K562 (cell line): ENCODE measurements around the gene NSMCE1. TPM values are rescaled to one million over a fixed set of nuclear protein-coding genes. Genes with fewer than 3 reads are reported as not detected.

Experiments
- ATAC-seq: fragments of 200-7000 bp; cut with Tn5 transposase; 3 replicates; pipeline ENCODE4 v1.9.1; 2020; ENCODE audit warnings: moderate library complexity
- BruUV-seq: library from RNA; stranded (reverse); fragments of 400-500 nt; replicated peaks from 2 replicates; lab custom pipeline; 2021; lab: Mats Ljungman, UMichigan
- CTCF ChIA-PET: fragments of 300-600 bp; formaldehyde crosslinking; extraction: SDS; loops from one replicate; lab custom pipeline; 2021; ENCODE audit warnings: low intra/inter-chr PET ratio; lab: Yijun Ruan, JAX
- POLR2A ChIA-PET: fragments of 300-600, 350-650 bp; sonication (Branson Sonifier 250); formaldehyde crosslinking; extraction: SDS; loops from one replicate; lab custom pipeline; 2021; ENCODE audit warnings: antibody characterized with exemption, inconsistent platforms; lab: Yijun Ruan, JAX
- DNase-seq, 4 experiments: peaks; one replicate each; pipeline versions ENCODE4 v3.0.0 to v3.0.0-alpha.2; 2011 to 2018; ENCODE audit warnings: low spot score in 3 of 4, mixed read lengths in 3 of 4; ENCODE audit errors: extremely low read depth in 1 of 4
- FAIRE-seq: peaks from 2 replicates; lab custom pipeline; 2011; peaks lifted over from hg19 to GRCh38; lab: Jason Lieb, UNC
- H2AFZ ChIP-seq: 2 replicates; pipeline ENCODE4 v1.6.0; 2011; ENCODE audit warnings: low read depth, low read length, control low read depth, inconsistent platforms
- H3K27ac ChIP-seq: fragments of 200-600 bp; 3 replicates; pipeline ENCODE4 v1.8.0; 2011; ENCODE audit warnings: low read depth, mild to moderate bottlenecking, control low read depth, inconsistent platforms, low read length, moderate library complexity, mixed read lengths; ENCODE audit errors: extremely low read depth
- H3K27me3 ChIP-seq, 2 experiments: fragments of 300-600 bp in 1 of 2; 2 replicates in 1 of 2; 3 replicates in 1 of 2; pipeline versions ENCODE4 v1.6.0 to v1.8.0; 2011; ENCODE audit warnings: inconsistent platforms in 2 of 2, low read length in 2 of 2, mild to moderate bottlenecking in 1 of 2, mixed read lengths in 1 of 2, moderate library complexity in 1 of 2; ENCODE audit not compliant: control insufficient read depth in 2 of 2, insufficient read depth in 2 of 2
- H3K36me3 ChIP-seq: fragments of 300-600 bp; 3 replicates; pipeline ENCODE4 v1.8.0; 2011; ENCODE audit warnings: mild to moderate bottlenecking, low read length, inconsistent platforms; ENCODE audit not compliant: control insufficient read depth, insufficient read depth
- H3K4me1 ChIP-seq, 2 experiments: fragments of 200-600 bp in 1 of 2; replicated peaks in 1 of 2; 2 replicates in 1 of 2; 3 replicates in 1 of 2; pipeline versions ENCODE4 v1.5.1 to v1.8.0; 2011; ENCODE audit warnings: inconsistent platforms in 2 of 2, low read length in 2 of 2, mild to moderate bottlenecking in 1 of 2, mixed read lengths in 1 of 2, moderate library complexity in 1 of 2; ENCODE audit not compliant: control insufficient read depth in 2 of 2, insufficient read depth in 2 of 2
- H3K4me2 ChIP-seq: 2 replicates; pipeline ENCODE4 v1.6.1; 2011; ENCODE audit warnings: low read length, control low read depth, inconsistent platforms, mixed read lengths; ENCODE audit not compliant: insufficient read depth
- H3K4me3 ChIP-seq: fragments of 200-600 bp; sonication (generic), shearing (Covaris generic); 2 replicates; pipeline ENCODE4 v1.5.1; 2016; ENCODE audit warnings: control low read depth, inconsistent platforms
- H3K79me2 ChIP-seq: fragments of 200-600 bp; 3 replicates; pipeline ENCODE4 v1.8.0; 2011; ENCODE audit warnings: low read length, inconsistent platforms; ENCODE audit not compliant: control insufficient read depth, insufficient read depth
- H3K9ac ChIP-seq, 2 experiments: 2 replicates each; pipeline versions ENCODE4 v1.6.0 to v1.6.1; 2011; ENCODE audit warnings: low read depth in 2 of 2, low read length in 2 of 2, control low read depth in 1 of 2, inconsistent platforms in 1 of 2, mild to moderate bottlenecking in 1 of 2, mixed read lengths in 1 of 2; ENCODE audit not compliant: insufficient read depth in 1 of 2
- H3K9me1 ChIP-seq: one replicate; pipeline ENCODE4 v1.6.0; 2011; ENCODE audit warnings: inconsistent platforms, mild to moderate bottlenecking, low read length, moderate library complexity; ENCODE audit not compliant: control insufficient read depth, insufficient read depth
- H3K9me3 ChIP-seq: replicated peaks from 2 replicates; pipeline ENCODE4 v1.5.1; 2011; ENCODE audit warnings: low read depth, low read length, inconsistent platforms; ENCODE audit not compliant: control insufficient read depth, insufficient read depth
- H4K20me1 ChIP-seq: replicated peaks from 2 replicates; pipeline ENCODE4 v1.6.1; 2011; ENCODE audit warnings: low read length, inconsistent platforms, mixed read lengths; ENCODE audit not compliant: control insufficient read depth, insufficient read depth
- BACH1 ChIP-seq: fragments of 200-800 bp; sonication (Bioruptor generic); IDR thresholded peaks from 2 replicates; pipeline ENCODE4 v1.6.1; 2016; ENCODE audit warnings: missing genetic modification characterization, missing compliant biosample characterization
- CHCHD3 ChIP-seq: fragments of 250-450 bp; sonication (Bioruptor Pico); IDR thresholded peaks from 2 replicates; pipeline ENCODE4 v2.1.2; 2022; ENCODE audit warnings: mild to moderate bottlenecking
- CHD1 ChIP-seq: fragments of 200-600 bp; sonication (generic); IDR thresholded peaks from one replicate; pipeline ENCODE4 v1.6.1; 2012; ENCODE audit warnings: mild to moderate bottlenecking, moderate library complexity, low read length, inconsistent platforms
- FOXP1 ChIP-seq: sonication (generic); formaldehyde crosslinking; IDR thresholded peaks from 2 replicates; pipeline ENCODE4 v1.8.0; 2022; ENCODE audit warnings: mild to moderate bottlenecking, missing genetic modification reagents
- LARP7 ChIP-seq: fragments of 450-650 bp; IDR thresholded peaks from 2 replicates; pipeline ENCODE4 v1.6.1; 2016
- NEUROD1 ChIP-seq: fragments of 150-350 bp; IDR thresholded peaks from 2 replicates; pipeline ENCODE4 v1.6.1; 2014; ENCODE audit warnings: borderline replicate concordance, low read length, low read depth; ENCODE audit not compliant: partially characterized antibody
- SMC3 ChIP-seq: conservative IDR thresholded peaks from 2 replicates; pipeline ENCODE4 v1.6.1; 2011; ENCODE audit warnings: low read depth, low read length, improper control_type of control experiment; ENCODE audit not compliant: insufficient read depth
- TCFL5 ChIP-seq: fragments of 250-450 bp; sonication (Bioruptor Pico); conservative IDR thresholded peaks from 2 replicates; pipeline ENCODE4 v1.6.1; 2021; ENCODE audit warnings: mild to moderate bottlenecking, moderate library complexity, matching md5 sums
- ZNF395 ChIP-seq: fragments of 200-800 bp; sonication (Bioruptor generic); IDR thresholded peaks from 2 replicates; pipeline ENCODE4 v1.6.1; 2017; ENCODE audit warnings: missing genetic modification characterization, missing compliant biosample characterization
- ZNF79 ChIP-seq: fragments of 250-450 bp; sonication (Bioruptor Pico); IDR thresholded peaks from 2 replicates; pipeline ENCODE4 v1.4.0; 2020; ENCODE audit warnings: low read depth, mild to moderate bottlenecking, moderate library complexity
- WGBS: fragments of 100-300 bp; shearing (Covaris generic); methylation state at CpG from one replicate; pipeline ENCODE4 v1.1.6; 2016; ENCODE audit warnings: low coverage, mixed read lengths; ENCODE audit not compliant: insufficient coverage; ENCODE audit errors: missing lambda C conversion rate; 5-methylcytosine and 5-hydroxymethylcytosine counted together
- in situ Hi-C: fragments of 300-500 bp; cut with MboI; formaldehyde crosslinking; loops from 4 replicates; pipeline ENCODE4 v1.15.0; 2018; ENCODE audit warnings: inconsistent platforms, mixed read lengths
- intact Hi-C: fragments of 100-400 bp; cut with micrococcal nuclease; formaldehyde crosslinking; loops from 2 replicates; pipeline ENCODE4 v1.14.2; 2022
- polyA plus RNA-seq, 8 experiments: library from polyadenylated mRNA; depleted of rRNA in 4 of 8; stranded (reverse) in 5 of 8; unstranded in 3 of 8; fragments of >200 nt; fragmentation: Nextera tagmentation in 2 of 8; fragmentation: Illumina TruSeq in 1 of 8; extraction: Ambion mirVana in 2 of 8; extraction: Trizol in 1 of 8; gene quantifications; 2 replicates each; pipeline versions ENCODE4 v1.2.1 to v1.2.3, GENCODE V29; 2011 to 2014; ENCODE audit warnings: inconsistent platforms in 1 of 8, missing spikeins in 1 of 8
- total RNA-seq, 7 experiments: library from RNA; depleted of rRNA in 6 of 7; stranded (reverse); fragments of >200 nt in 6 of 7; fragmentation: Illumina TruSeq in 2 of 7; extraction: Trizol in 2 of 7; gene quantifications; 2 replicates each; pipeline versions ENCODE4 v1.2.1 to v1.2.3, GENCODE V29; 2011 to 2021; ENCODE audit warnings: low replicate concordance in 1 of 7

Gene NSMCE1
- total and polyA plus RNA-seq, 9 of the 15 experiments (the other 6 are each of a cell fraction or from before 2014, with no cell fraction given): 52.1 to 163 (median 61.5) TPM

GRCh38 chr16:27257271-27257670 lies 11.3 kb downstream of the NSMCE1 start:
- Histone ChIP-seq H3K27me3 (no peaks in the 10 kb centered on the region), H3K79me2 (0 out of 3 replicates have a peak, but pooled peaks cover 4% of the 10 kb centered on the region), H3K9me1 (no peaks in the 10 kb centered on the region), H3K4me3 (no peak overlapping the region), H3K9me3 (no peaks in the 10 kb centered on the region), H3K36me3 (peaks cover 21% of the 10 kb centered on the region; the same call in 2 of the 3 replicates), H3K27ac (no peak overlapping the region), H3K4me2 (no peak overlapping the region), H2AFZ (no peak overlapping the region), H3K4me1 (peaks cover 0 to 3% of the 10 kb centered on the region in 2 experiments; a peak in 2 of 5 replicates), H3K9ac (peak overlapping the region in 1 of 2 experiments; percentile 40; a peak in 1 of 4 replicates), H4K20me1 (no peaks in the 10 kb centered on the region)
- intact Hi-C loops: no loop called here
- ChIA-PET POLR2A (no interaction called here), CTCF (no interaction called here)
- ATAC-seq (no peak), DNase-seq (no peak), FAIRE-seq (no peak)
- WGBS: 84% methylated on average over 14 of the region's 14 CpGs
- in situ Hi-C loops: no loop called here
- no peak for TF ChIP-seq TCFL5 (CRISPR knock-in tag)
- no peak for TF ChIP-seq LARP7
- no TSS peak for BruUV-seq

GRCh38 chr16:27256861-27257260 lies 11.7 kb downstream of the NSMCE1 start:
- TF ChIP-seq CHCHD3 (CRISPR knock-in tag): no peak
- no peak for TF ChIP-seq FOXP1 (CRISPR knock-in tag)
- TF ChIP-seq CHD1: no peak
- no peak for TF ChIP-seq ZNF395 (CRISPR knock-in tag)
- TF ChIP-seq BACH1 (tag): no peak
- TF ChIP-seq NEUROD1: no peak
- TF ChIP-seq SMC3: no peak
- TF ChIP-seq ZNF79 (CRISPR knock-in tag): no peak
- BruUV-seq: no TSS peak
- in situ Hi-C loops: no loop called here

More at GRCh38 chr16:27256861-27257260, 11.7 kb downstream of the NSMCE1 start:
- Histone ChIP-seq H3K4me2 (no peak overlapping the region), H3K9ac (no peak overlapping the region), H3K4me3 (no peak overlapping the region), H3K27ac (no peak overlapping the region), H3K79me2 (0 out of 3 replicates have a peak, but pooled peaks cover 4% of the 10 kb centered on the region), H3K4me1 (peaks cover 0 to 3% of the 10 kb centered on the region in 2 experiments; a peak in 2 of 5 replicates), H3K9me3 (no peaks in the 10 kb centered on the region), H3K27me3 (no peaks in the 10 kb centered on the region), H4K20me1 (no peaks in the 10 kb centered on the region), H2AFZ (no peak overlapping the region), H3K36me3 (peaks cover 21% of the 10 kb centered on the region; the same call in 2 of the 3 replicates), H3K9me1 (no peaks in the 10 kb centered on the region)
- DNase-seq: no peak
- ATAC-seq: no peak
- intact Hi-C loops: no loop called here
- POLR2A ChIA-PET: no interaction called here
- FAIRE-seq: no peak
- CTCF ChIA-PET: no interaction called here
- WGBS: 93% methylated on average over 3 of the region's 3 CpGs
